Left lung (tissue), 10 donors: ENCODE measurements around the gene RGS10. TPM values are rescaled to one million over a fixed set of nuclear protein-coding genes. Genes with fewer than 3 reads are reported as not detected.

Experiments used
- ATAC-seq: fragments of 200-7000 bp; cut with Tn5 transposase; one replicate; pipeline ENCODE4 v1.9.1; 2020; ENCODE audit warnings: moderate library complexity
- DNase-seq, 4 donors: peaks; one replicate each; pipeline ENCODE4 v3.0.0-alpha.2; 2013 to 2020
- H3K27ac ChIP-seq, 2 donors: fragments of 200-600 bp; sonication (generic) in 1 of 2; one replicate each; pipeline versions ENCODE4 v1.5.0 to v1.8.0; 2020 to 2021
- H3K27me3 ChIP-seq, 2 donors: fragments of 200-600 bp; sonication (generic) in 1 of 2; one replicate each; pipeline versions ENCODE4 v1.5.0 to v1.8.0; 2020 to 2021
- H3K36me3 ChIP-seq, 2 donors: fragments of 200-600 bp; sonication (generic) in 1 of 2; one replicate each; pipeline versions ENCODE4 v1.5.0 to v1.8.0; 2020 to 2021
- H3K4me1 ChIP-seq, 2 donors: fragments of 200-600 bp; one replicate each; pipeline ENCODE4 v1.8.0; 2021
- H3K4me3 ChIP-seq, 2 donors: fragments of 200-600 bp; sonication (generic) in 1 of 2; one replicate each; pipeline versions ENCODE4 v1.5.0 to v1.8.0; 2020 to 2021; ENCODE audit warnings: mild to moderate bottlenecking in 1 of 2
- H3K9me3 ChIP-seq, 2 donors: fragments of 200-600 bp; sonication (generic) in 1 of 2; one replicate each; pipeline versions ENCODE4 v1.5.0 to v1.8.0; 2020 to 2021
- intact Hi-C, 2 donors: fragments of 100-400 bp; cut with DNase I; formaldehyde crosslinking; loops; one replicate each; pipeline versions ENCODE4 v1.11.2 to v1.14.2; 2022
- polyA plus RNA-seq, 6 donors: library from polyadenylated mRNA; unstranded; fragments of 120-200 nt; gene quantifications; one replicate each; pipeline ENCODE4 v1.2.1, GENCODE V29; 2013; ENCODE audit not compliant: insufficient read length in 6 of 6
- total RNA-seq, 2 donors: library from RNA; stranded (reverse); fragmentation: NEBNext Ultra II Directional; extraction: Animal tissue kit (Norgen Biotek cat#: 25700); gene quantifications; one replicate each; pipeline ENCODE4 v1.2.1, GENCODE V29; 2021
- TF ChIP-seq, protein P1 (sequence below), 2 donors: fragments of 200-600 bp; sonication (generic) in 1 of 2; IDR thresholded peaks; one replicate each; pipeline versions ENCODE4 v1.5.0 to v1.8.0; 2021; ENCODE audit warnings: antibody characterized with exemption in 2 of 2
- donor health status: DM: no; HTN: yes; CAD: no.
- donor health status: DM: no; HTN: no; CAD: no.

RGS10 gene
- total and polyA plus RNA-seq, 8 donors, result 9.8 to 26.7 (median 13.3) TPM

DNA sequence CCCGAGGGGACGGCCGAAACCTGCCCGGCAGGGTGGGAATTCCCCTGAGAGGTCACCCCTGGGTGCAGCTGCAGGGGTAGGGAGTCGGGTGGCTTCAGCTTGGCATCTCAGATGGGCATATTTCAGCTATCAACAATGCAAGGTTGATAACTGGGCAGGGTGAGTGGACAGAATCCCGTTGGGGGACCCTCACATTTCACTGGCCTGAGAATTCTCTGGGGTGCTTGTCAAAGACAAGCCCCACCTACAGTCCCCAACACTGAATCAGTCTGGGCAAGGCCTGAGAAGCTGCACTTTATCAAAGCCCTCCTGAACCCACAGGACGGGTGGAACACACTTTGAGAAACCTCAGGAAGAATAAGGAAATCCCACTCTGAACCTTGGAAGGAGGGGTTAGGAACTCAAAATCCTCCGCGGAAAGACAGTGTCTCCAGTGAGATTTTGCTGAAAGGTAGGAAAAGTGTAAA, 3.1 kb downstream of the RGS10 start:
- intact Hi-C loops, result no loop called here
- ATAC-seq, result no peak
- Histone ChIP-seq H3K4me3 (no peak overlapping the region), H3K4me1 (peaks cover 0 to 36% of the 10 kb centered on the region in 2 donors), H3K9me3 (no peaks in the 10 kb centered on the region), H3K27me3 (peaks cover 7 to 41% of the 10 kb centered on the region in 2 donors), H3K27ac (no peak overlapping the region), H3K36me3 (no peaks in the 10 kb centered on the region)
- DNase-seq, result no peak
- TF ChIP-seq, protein P1, sequence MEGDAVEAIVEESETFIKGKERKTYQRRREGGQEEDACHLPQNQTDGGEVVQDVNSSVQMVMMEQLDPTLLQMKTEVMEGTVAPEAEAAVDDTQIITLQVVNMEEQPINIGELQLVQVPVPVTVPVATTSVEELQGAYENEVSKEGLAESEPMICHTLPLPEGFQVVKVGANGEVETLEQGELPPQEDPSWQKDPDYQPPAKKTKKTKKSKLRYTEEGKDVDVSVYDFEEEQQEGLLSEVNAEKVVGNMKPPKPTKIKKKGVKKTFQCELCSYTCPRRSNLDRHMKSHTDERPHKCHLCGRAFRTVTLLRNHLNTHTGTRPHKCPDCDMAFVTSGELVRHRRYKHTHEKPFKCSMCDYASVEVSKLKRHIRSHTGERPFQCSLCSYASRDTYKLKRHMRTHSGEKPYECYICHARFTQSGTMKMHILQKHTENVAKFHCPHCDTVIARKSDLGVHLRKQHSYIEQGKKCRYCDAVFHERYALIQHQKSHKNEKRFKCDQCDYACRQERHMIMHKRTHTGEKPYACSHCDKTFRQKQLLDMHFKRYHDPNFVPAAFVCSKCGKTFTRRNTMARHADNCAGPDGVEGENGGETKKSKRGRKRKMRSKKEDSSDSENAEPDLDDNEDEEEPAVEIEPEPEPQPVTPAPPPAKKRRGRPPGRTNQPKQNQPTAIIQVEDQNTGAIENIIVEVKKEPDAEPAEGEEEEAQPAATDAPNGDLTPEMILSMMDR (IDR thresholded peaks at IDR 0.05), result no peak

GRCh38 chr10:119538632-119539358, 3.7 kb downstream of the RGS10 start:
- no peak overlapping the region for H3K27ac ChIP-seq
- H3K4me3 ChIP-seq, result no peak overlapping the region
- intact Hi-C loops, result no loop called here
- no peaks in the 10 kb centered on the region for H3K36me3 ChIP-seq
- H3K4me1 ChIP-seq, result peaks cover 0 to 36% of the 10 kb centered on the region in 2 donors
- no peak for DNase-seq
- no peak for ATAC-seq
- no peaks in the 10 kb centered on the region for H3K9me3 ChIP-seq
- TF ChIP-seq, protein P1 (IDR thresholded peaks at IDR 0.05), result no peak
- H3K27me3 ChIP-seq, result peaks cover 7 to 35% of the 10 kb centered on the region in 2 donors

DNA sequence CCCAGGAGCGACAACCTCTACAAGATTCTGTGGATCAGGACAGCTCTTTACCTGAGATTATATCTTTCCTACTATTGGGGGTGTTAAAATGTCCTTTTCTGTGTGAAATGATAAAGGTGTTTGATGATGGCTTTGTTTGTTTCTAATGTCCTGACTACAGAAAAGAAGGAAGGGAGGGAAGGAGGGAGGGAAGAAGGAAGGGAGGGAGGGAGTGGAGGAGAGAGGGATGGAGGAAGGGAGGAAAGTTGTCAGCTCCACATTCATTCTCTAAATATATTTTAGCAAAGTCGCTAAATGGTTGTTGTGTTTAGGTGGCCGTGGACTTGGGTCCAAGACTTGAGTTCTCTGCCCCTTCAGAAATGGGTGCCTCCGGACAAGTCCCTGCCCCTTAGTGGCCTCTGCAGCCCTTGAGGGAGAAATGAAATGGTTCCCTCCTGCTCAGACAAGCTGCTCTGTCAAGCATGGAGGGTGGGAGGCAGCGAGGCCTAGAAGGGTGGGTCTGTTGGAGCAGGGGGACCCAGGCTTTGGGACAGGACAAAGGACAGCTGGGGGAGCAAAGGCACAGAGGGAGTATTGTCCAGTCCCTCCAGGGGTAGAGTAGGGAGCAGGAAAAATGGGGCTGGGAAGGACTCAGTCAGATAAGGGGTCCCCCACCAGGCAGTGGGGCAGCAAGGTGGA, 4.4 kb downstream of the RGS10 start:
- intact Hi-C loops, result no loop called here
- TF ChIP-seq, protein P1 (IDR thresholded peaks at IDR 0.05), result no peak
- DNase-seq, result no peak
- H3K36me3 ChIP-seq, result no peaks in the 10 kb centered on the region
- H3K27me3 ChIP-seq, result peaks cover 7 to 28% of the 10 kb centered on the region in 2 donors
- no peak for ATAC-seq
- H3K9me3 ChIP-seq, result no peaks in the 10 kb centered on the region
- peaks cover 0 to 33% of the 10 kb centered on the region in 2 donors for H3K4me1 ChIP-seq
- H3K4me3 ChIP-seq, result no peak overlapping the region
- no peak overlapping the region for H3K27ac ChIP-seq

- ATAC-seq, result no peak
- Histone ChIP-seq H3K9me3 (no peaks in the 10 kb centered on the region), H3K27ac (no peak overlapping the region), H3K4me1 (peaks cover 0 to 20% of the 10 kb centered on the region in 2 donors), H3K27me3 (peaks cover under 1 to 13% of the 10 kb centered on the region in 2 donors), H3K4me3 (no peak overlapping the region), H3K36me3 (no peaks in the 10 kb centered on the region)
- intact Hi-C loops, result no loop called here
- TF ChIP-seq, protein P1 (IDR thresholded peaks at IDR 0.05), result no peak
- no peak for DNase-seq
Measured at GRCh38 chr10:119536508-119537025, 6.0 kb downstream of the RGS10 start.
